Endothelial cell of umbilical vein (primary cell): Measurements from ENCODE around the gene DPY19L2.
"Not testable (repeated sequence)": the region's sequence is repeated elsewhere in the genome, so short reads cannot be mapped to it uniquely, and the experiment has no call there.

Experiments
- EZH2 ChIP-seq: IDR thresholded peaks from 2 replicates; pipeline ENCODE4 v1.6.1; 2012; ENCODE audit warnings: borderline replicate concordance, low read depth, mild to moderate bottlenecking, moderate library complexity, low read length, inconsistent platforms; ENCODE audit not compliant: severe bottlenecking
- POLR2AphosphoS5 ChIP-seq: IDR thresholded peaks from 2 replicates; pipeline ENCODE4 v1.6.1; 2012; ENCODE audit warnings: low read depth, mild to moderate bottlenecking, control low read depth, low read length, moderate library complexity; ENCODE audit not compliant: insufficient read depth
- TF ChIP-seq, protein P1 (sequence below), 2 donors: IDR thresholded peaks; 1 replicate in 1 of 2; 2 replicates in 1 of 2; pipeline ENCODE4 v1.5.1; 2011; ENCODE audit warnings: low read length in 2 of 2, mild to moderate bottlenecking in 2 of 2, moderate library complexity in 2 of 2, control low read depth in 1 of 2, inconsistent platforms in 1 of 2, low read depth in 1 of 2; ENCODE audit not compliant: insufficient read depth in 1 of 2; ENCODE audit errors: extremely low read depth in 1 of 2
- TF ChIP-seq, protein P2 (sequence below): IDR thresholded peaks from 2 replicates; pipeline ENCODE4 v1.6.1; 2011; ENCODE audit not compliant: insufficient read depth, insufficient read length

DNA sequence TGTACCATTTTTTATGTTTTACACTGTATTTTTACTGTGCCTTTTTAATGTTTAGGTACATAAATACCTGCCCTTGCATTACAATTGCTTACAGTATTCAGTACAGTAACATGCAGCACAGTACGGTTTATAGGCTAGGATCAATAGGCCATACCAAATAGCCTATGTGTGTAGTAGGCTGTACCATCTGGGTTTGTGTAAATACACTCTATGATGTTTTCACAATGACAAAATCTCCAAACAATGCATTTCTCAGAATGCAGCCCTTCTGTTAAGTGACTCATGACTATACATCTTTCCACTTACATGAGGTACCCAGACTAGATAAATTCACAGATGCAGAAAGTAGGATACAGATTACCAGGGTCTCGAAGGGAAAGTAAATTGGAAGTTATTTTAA is 43.0 kb upstream of the DPY19L2 start:
- not testable (repeated sequence) for TF ChIP-seq POLR2AphosphoS5, EZH2
- TF ChIP-seq, protein P1, sequence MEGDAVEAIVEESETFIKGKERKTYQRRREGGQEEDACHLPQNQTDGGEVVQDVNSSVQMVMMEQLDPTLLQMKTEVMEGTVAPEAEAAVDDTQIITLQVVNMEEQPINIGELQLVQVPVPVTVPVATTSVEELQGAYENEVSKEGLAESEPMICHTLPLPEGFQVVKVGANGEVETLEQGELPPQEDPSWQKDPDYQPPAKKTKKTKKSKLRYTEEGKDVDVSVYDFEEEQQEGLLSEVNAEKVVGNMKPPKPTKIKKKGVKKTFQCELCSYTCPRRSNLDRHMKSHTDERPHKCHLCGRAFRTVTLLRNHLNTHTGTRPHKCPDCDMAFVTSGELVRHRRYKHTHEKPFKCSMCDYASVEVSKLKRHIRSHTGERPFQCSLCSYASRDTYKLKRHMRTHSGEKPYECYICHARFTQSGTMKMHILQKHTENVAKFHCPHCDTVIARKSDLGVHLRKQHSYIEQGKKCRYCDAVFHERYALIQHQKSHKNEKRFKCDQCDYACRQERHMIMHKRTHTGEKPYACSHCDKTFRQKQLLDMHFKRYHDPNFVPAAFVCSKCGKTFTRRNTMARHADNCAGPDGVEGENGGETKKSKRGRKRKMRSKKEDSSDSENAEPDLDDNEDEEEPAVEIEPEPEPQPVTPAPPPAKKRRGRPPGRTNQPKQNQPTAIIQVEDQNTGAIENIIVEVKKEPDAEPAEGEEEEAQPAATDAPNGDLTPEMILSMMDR (IDR thresholded peaks at IDR 0.05; ENCODE audit: extremely low read depth in 1 of 2, insufficient read depth in 1 of 2, low read depth in 1 of 2, low read length in 2 of 2): not testable (repeated sequence)
- TF ChIP-seq, protein P2, sequence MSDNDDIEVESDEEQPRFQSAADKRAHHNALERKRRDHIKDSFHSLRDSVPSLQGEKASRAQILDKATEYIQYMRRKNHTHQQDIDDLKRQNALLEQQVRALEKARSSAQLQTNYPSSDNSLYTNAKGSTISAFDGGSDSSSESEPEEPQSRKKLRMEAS: not testable (repeated sequence)
